ENCODE results near the gene PKLR. TPM values are rescaled to one million over a fixed set of nuclear protein-coding genes. Genes with fewer than 3 reads are reported as not detected.

PKLR gene
- total and polyA plus RNA-seq, 2 of the 8 experiments (the other 6 are each of a cell fraction or from before 2014, with no cell fraction given): 2.3 to 7.5 TPM

DNA sequence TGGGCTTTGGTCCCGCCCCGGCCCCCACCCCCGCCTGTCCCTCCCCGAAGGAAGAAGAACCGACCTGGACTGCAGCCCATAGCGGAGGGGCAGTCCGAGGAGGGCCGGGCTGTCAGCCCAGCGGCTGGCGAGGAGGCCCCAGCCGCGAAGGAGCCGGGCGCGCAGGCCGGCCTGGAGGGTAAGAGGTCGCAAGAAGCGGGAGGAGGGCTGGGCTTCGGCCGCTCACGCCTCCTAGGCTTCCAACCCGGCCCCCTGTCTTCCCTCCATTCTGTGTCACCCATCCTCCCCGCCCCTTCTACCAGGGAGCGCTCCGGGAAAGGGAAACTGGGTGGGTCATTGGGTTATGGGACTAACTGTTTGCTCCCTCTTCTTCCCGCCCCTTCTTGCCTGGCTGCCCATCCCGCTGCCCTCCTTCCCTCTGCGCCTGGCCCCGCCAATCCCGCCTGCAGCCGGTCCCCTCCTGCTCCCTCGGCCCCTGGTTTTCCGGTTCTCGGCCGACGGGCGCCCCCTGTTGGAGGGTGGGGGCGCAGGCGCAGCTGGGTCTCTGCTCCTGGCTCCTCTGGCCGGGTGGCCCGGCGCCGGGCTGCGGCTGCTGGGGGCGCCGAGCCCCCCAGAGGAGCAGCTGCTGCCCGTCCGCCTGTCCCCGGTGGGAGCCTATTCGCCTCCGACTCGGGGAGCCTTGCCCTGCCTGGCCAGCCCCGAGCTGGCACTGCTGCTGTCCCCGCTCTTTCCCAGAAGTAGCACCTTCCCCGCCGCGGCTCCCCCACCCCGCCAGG is 21.9 kb upstream of the PKLR start:
- no peak overlapping the region for H3K56ac ChIP-seq (replicated peaks; ENCODE audit: insufficient read length, low read depth, low read length)
- H4K91ac ChIP-seq (replicated peaks; ENCODE audit: insufficient read length, low read length): no peak overlapping the region
- no peak overlapping the region for H2AFZ ChIP-seq (ENCODE audit: low read length)
- H2BK120ac ChIP-seq (replicated peaks; ENCODE audit: low read depth, low read length): no peak overlapping the region
- H3K79me1 ChIP-seq (ENCODE audit: low read depth, low read length): peaks cover 4% of the 10 kb centered on the region
- peaks cover 0 to 4% of the 10 kb centered on the region in 2 experiments; a peak in 1 of 4 replicates for H3K79me2 ChIP-seq (ENCODE audit: control insufficient read depth in 1 of 2, insufficient read depth in 2 of 2, low read length in 2 of 2)
- peaks cover 16% of the 10 kb centered on the region; the same call in 1 of the 2 replicates for H3K23me2 ChIP-seq (ENCODE audit: low read depth, low read length)
- no peak overlapping the region; the same call in none of the 2 replicates for H3K18ac ChIP-seq (ENCODE audit: extremely low read depth, low read length)
- H3K4ac ChIP-seq (replicated peaks; ENCODE audit: insufficient read length, low read depth, low read length): no peak overlapping the region
- CTCF ChIA-PET (ENCODE audit: partially characterized antibody): interaction anchor here (0.7 to 15.0 kb wide), 18 partner anchors 11 to 285 kb away, joined by 3 to 227 read pairs (median 5); partner anchors contain the start of genes CLK2, ENTREP3, HCN3 and PKLR
- H4K20me1 ChIP-seq (replicated peaks in 1 of 2; ENCODE audit: control insufficient read depth in 1 of 2, insufficient read depth in 2 of 2, low read length in 2 of 2): peaks cover 8 to 14% of the 10 kb centered on the region in 2 experiments
- DNase-seq (ENCODE audit: low read depth in 1 of 2, low spot score in 2 of 2): peak; percentile 82 to 98
- no peak overlapping the region for H3K27ac ChIP-seq (ENCODE audit: low read depth, low read length)
- H3K9me3 ChIP-seq (ENCODE audit: insufficient read depth in 2 of 2, low read depth in 1 of 2, low read length in 1 of 2): no peaks in the 10 kb centered on the region
- H3K27me3 ChIP-seq (replicated peaks in 1 of 4; ENCODE audit: control insufficient read depth in 3 of 4, extremely low read depth in 1 of 4, insufficient read depth in 3 of 4, low read length in 3 of 4): peaks cover 0 to 5% (median 3%) of the 10 kb centered on the region in 4 experiments; a peak in 4 of 7 replicates
- H2BK12ac ChIP-seq (ENCODE audit: low read depth, low read length): no peak overlapping the region
- H3K4me3 ChIP-seq (ENCODE audit: extremely low read depth in 1 of 4, insufficient read depth in 2 of 4, low read depth in 3 of 4, low read length in 4 of 4): peak overlapping the region; percentile 57 to 94 (median 84)
- H2BK5ac ChIP-seq (ENCODE audit: low read depth, low read length): peak overlapping the region; percentile 49; the same call in 1 of the 2 replicates
- H2AK5ac ChIP-seq (ENCODE audit: low read depth, low read length): no peak overlapping the region
- no peak for FAIRE-seq
- whole genome bisulfite sequencing, 2 experiments (ENCODE audit: extremely low coverage in 1 of 2, insufficient coverage in 1 of 2, insufficient read length in 1 of 2, insufficient replicate concordance in 2 of 2, low coverage in 1 of 2, low lambda C conversion rate in 2 of 2, missing lambda C conversion rate in 1 of 2): 0% methylated on average over 14 of the region's 58 CpGs; no CpG with 5 or more reads in 1 of the 2 experiments
- peaks cover 8 to 26% (median 14%) of the 10 kb centered on the region in 4 experiments; a peak in 6 of 7 replicates for H3K4me1 ChIP-seq (replicated peaks in 1 of 4; ENCODE audit: control insufficient read depth in 3 of 4, insufficient read depth in 4 of 4, low read length in 3 of 4)
- no peak overlapping the region for H4K5ac ChIP-seq (ENCODE audit: insufficient read length, low read depth, low read length)
- POLR2A ChIA-PET (ENCODE audit: partially characterized antibody): interaction anchor here (0.8 to 4.0 kb wide), 16 partner anchors 10 to 240 kb away, joined by 3 to 21 read pairs (median 6); partner anchors contain the start of genes CLK2, ENTREP3, FDPS and MTX1
- H3K9ac ChIP-seq (replicated peaks in 1 of 4; ENCODE audit: extremely low read depth in 1 of 4, low read depth in 3 of 4, low read length in 3 of 4): peak overlapping the region in 2 of 4 experiments; percentile 16 to 45; a peak in 3 of 7 replicates
- no peak overlapping the region for H3K14ac ChIP-seq (ENCODE audit: insufficient read length)
- H4K8ac ChIP-seq (ENCODE audit: extremely low read depth, insufficient read depth, low read length): peak overlapping the region; percentile 35; the same call in 1 of the 2 replicates
- no peak overlapping the region for H2BK15ac ChIP-seq (ENCODE audit: low read length)
- H3K4me2 ChIP-seq (ENCODE audit: insufficient read depth in 1 of 2, low read depth in 2 of 2, low read length in 2 of 2): peak overlapping the region; percentile 73 to 97
- peaks cover 2 to 32% (median 15%) of the 10 kb centered on the region in 4 experiments; a peak in 6 of 8 replicates for H3K36me3 ChIP-seq (ENCODE audit: control insufficient read depth in 2 of 4, insufficient read depth in 4 of 4, low read length in 3 of 4)
- no peak overlapping the region for H2BK20ac ChIP-seq (ENCODE audit: low read length)
- no peak overlapping the region for H3K23ac ChIP-seq (ENCODE audit: insufficient read length)
- TF ChIP-seq PHF8 (conservative IDR thresholded peaks at IDR 0.05; ENCODE audit: low read depth, low read length) (no peak), SIX5 (IDR thresholded peaks at IDR 0.05; ENCODE audit: low read depth, low read length) (no peak), EP300 (IDR thresholded peaks at IDR 0.05; ENCODE audit: borderline replicate concordance in 1 of 2, low read depth in 2 of 2, low read length in 2 of 2) (peak in 1 of 2 experiments; percentile 16; a peak in 1 of 3 replicates), KDM1A (IDR thresholded peaks at IDR 0.05; ENCODE audit: borderline replicate concordance, low read length) (no peak), RAD21 (IDR thresholded peaks at IDR 0.05 in 1 of 2, conservative IDR thresholded peaks at IDR 0.05 in 1 of 2; ENCODE audit: low read depth in 2 of 2, low read length in 2 of 2) (peak; percentile 74 to 86), SIN3A (conservative IDR thresholded peaks at IDR 0.05 in 1 of 2, IDR thresholded peaks at IDR 0.05 in 1 of 2; ENCODE audit: low read depth in 1 of 2, low read length in 2 of 2) (peak in 1 of 2 experiments; percentile 81; a peak in 1 of 4 replicates), NRF1 (IDR thresholded peaks at IDR 0.05; ENCODE audit: low read depth, low read length) (peak; percentile 27; the same call in 1 of the 2 replicates), KDM4A (IDR thresholded peaks at IDR 0.05; ENCODE audit: low read depth, low read length, severe bottlenecking) (peak; percentile 61)

All from H1 (cell line).